Ishikawa (cell line): ENCODE results near the gene DVL2.
A peak's percentile ranks its signal among the peaks of the same experiment; 100 is the strongest.

Experiments
- CEBPB ChIP-seq: IDR thresholded peaks from 2 replicates; pipeline ENCODE4 v1.6.1; 2012
- CREB1 ChIP-seq: IDR thresholded peaks from 2 replicates; pipeline ENCODE4 v1.6.1; 2012; ENCODE audit warnings: low read depth
- EGR1 ChIP-seq: IDR thresholded peaks from 2 replicates; pipeline ENCODE4 v1.6.1; 2012
- EP300 ChIP-seq: IDR thresholded peaks from 2 replicates; pipeline ENCODE4 v1.6.1; 2012; ENCODE audit warnings: borderline replicate concordance
- FOXM1 ChIP-seq: IDR thresholded peaks from 2 replicates; pipeline ENCODE4 v1.6.1; 2012; ENCODE audit warnings: low read depth, borderline replicate concordance
- MAX ChIP-seq: IDR thresholded peaks from 2 replicates; pipeline ENCODE4 v1.6.1; 2012
- NFIC ChIP-seq: IDR thresholded peaks from 2 replicates; pipeline ENCODE4 v1.6.1; 2012
- RAD21 ChIP-seq: IDR thresholded peaks from 2 replicates; pipeline ENCODE4 v1.6.1; 2012; ENCODE audit warnings: low read depth
- REST ChIP-seq: IDR thresholded peaks from 2 replicates; pipeline ENCODE4 v1.6.1; 2012; ENCODE audit warnings: low read depth, mild to moderate bottlenecking
- TAF1 ChIP-seq: IDR thresholded peaks from 2 replicates; pipeline ENCODE4 v1.6.1; 2012; ENCODE audit warnings: low read depth, mild to moderate bottlenecking
- TCF12 ChIP-seq: IDR thresholded peaks from 2 replicates; pipeline ENCODE4 v1.6.1; 2012; ENCODE audit warnings: low read depth
- TEAD4 ChIP-seq: IDR thresholded peaks from 2 replicates; pipeline ENCODE4 v1.6.1; 2012
- USF1 ChIP-seq: IDR thresholded peaks from 2 replicates; pipeline ENCODE4 v1.6.1; 2012
- YY1 ChIP-seq: IDR thresholded peaks from 2 replicates; pipeline ENCODE4 v1.6.1; 2012; ENCODE audit warnings: low read depth
- ZBTB7A ChIP-seq: IDR thresholded peaks from 2 replicates; pipeline ENCODE4 v1.6.1; 2012; ENCODE audit warnings: low read depth

Gene DVL2

GRCh38 chr17:7178973-7179316 is 55.4 kb downstream of the DVL2 start:
- TF ChIP-seq TEAD4 (no peak), FOXM1 (no peak), RAD21 (no peak), USF1 (no peak), ZBTB7A (no peak), EP300 (no peak), EGR1 (no peak), TCF12 (no peak), YY1 (no peak), MAX (no peak), NFIC (no peak), REST (no peak), TAF1 (no peak), CREB1 (no peak), CEBPB (no peak)

- TF ChIP-seq CREB1, result peak; percentile 77
- TF ChIP-seq EGR1, result peak; percentile 47; the same call in 1 of the 2 replicates
- no peak for TF ChIP-seq TCF12
- TF ChIP-seq ZBTB7A, result peak; percentile 74
These were observed 56.3 kb downstream of the DVL2 start for GRCh38 chr17:7177954-7178477.

GRCh38 chr17:7177191-7177953 is 56.9 kb downstream of the DVL2 start:
- peak; percentile 88 for TF ChIP-seq RAD21
- TF ChIP-seq TAF1, result no peak

GRCh38 chr17:7176841-7177190 is 57.5 kb downstream of the DVL2 start:
- no peak for TF ChIP-seq TCF12
- no peak for TF ChIP-seq EGR1
- TF ChIP-seq FOXM1, result no peak

GRCh38 chr17:7176107-7176840 is 58.0 kb downstream of the DVL2 start:
- TF ChIP-seq REST (no peak), FOXM1 (no peak), CREB1 (no peak), TAF1 (no peak), TCF12 (no peak), RAD21 (no peak), USF1 (no peak), ZBTB7A (no peak), CEBPB (no peak), MAX (no peak), YY1 (no peak), EP300 (no peak), TEAD4 (no peak), EGR1 (no peak)
